Endothelial cell of umbilical vein (primary cell): ENCODE results near the gene DPP10. TPM values are rescaled to one million over a fixed set of nuclear protein-coding genes. Genes with fewer than 3 reads are reported as not detected.

Source experiments
- BruUV-seq: library from RNA; stranded (reverse); fragments of 400-500 nt; replicated peaks from 2 replicates; lab custom pipeline; 2021; lab: Mats Ljungman, UMichigan
- CTCF ChIA-PET: fragments of 300-600, 350-600 bp; sonication (Branson Sonifier 250); formaldehyde crosslinking; loops from one replicate; lab custom pipeline; 2021; ENCODE audit warnings: antibody characterized with exemption, inconsistent platforms; lab: Charles Lee
- POLR2A ChIA-PET: fragments of 300-600, 350-600 bp; sonication (Branson Sonifier 250); formaldehyde crosslinking; loops from one replicate; lab custom pipeline; 2021; ENCODE audit warnings: antibody characterized with exemption, inconsistent platforms; lab: Charles Lee
- DNase-seq: peaks from one replicate; pipeline ENCODE4 v3.0.0-alpha.2; 2011; ENCODE audit warnings: low read depth, low spot score
- FAIRE-seq: peaks from 2 replicates; lab custom pipeline; 2011; peaks lifted over from hg19 to GRCh38; lab: Jason Lieb, UNC
- H2AFZ ChIP-seq: 2 replicates; pipeline ENCODE4 v1.6.0; 2012; ENCODE audit warnings: low read depth, low read length, control low read depth, inconsistent platforms
- H3K27ac ChIP-seq: 2 replicates; pipeline ENCODE4 v1.5.1; 2011; ENCODE audit warnings: low read depth, mild to moderate bottlenecking, control low read depth, low read length, moderate library complexity; ENCODE audit not compliant: insufficient read depth
- H3K27me3 ChIP-seq, 2 experiments: 2 replicates each; pipeline versions ENCODE4 v1.6.0 to v1.6.1; 2011; ENCODE audit warnings: low read length in 2 of 2, mixed read lengths in 1 of 2; ENCODE audit not compliant: control insufficient read depth in 2 of 2, insufficient read depth in 2 of 2
- H3K36me3 ChIP-seq, 2 experiments: 2 replicates in 1 of 2; 3 replicates in 1 of 2; pipeline ENCODE4 v1.5.1; 2011; ENCODE audit warnings: low read length in 2 of 2, mild to moderate bottlenecking in 1 of 2, moderate library complexity in 1 of 2; ENCODE audit not compliant: control insufficient read depth in 2 of 2, insufficient read depth in 2 of 2; ENCODE audit errors: extremely low read depth in 1 of 2
- H3K4me1 ChIP-seq: 3 replicates; pipeline ENCODE4 v1.5.1; 2011; ENCODE audit warnings: mild to moderate bottlenecking, low read length; ENCODE audit not compliant: control insufficient read depth, insufficient read depth; ENCODE audit errors: extremely low read depth
- H3K4me2 ChIP-seq: 2 replicates; pipeline ENCODE4 v1.6.1; 2011; ENCODE audit warnings: low read length, control low read depth, mixed read lengths; ENCODE audit not compliant: insufficient read depth
- H3K4me3 ChIP-seq, 3 experiments: fragments of 200-600 bp in 1 of 3; sonication (generic), shearing (Covaris generic) in 1 of 3; replicated peaks in 1 of 3; 2 replicates each; pipeline ENCODE4 v1.5.1; 2011 to 2016; ENCODE audit warnings: control low read depth in 3 of 3, low read length in 3 of 3, mild to moderate bottlenecking in 2 of 3, inconsistent platforms in 1 of 3, low read depth in 1 of 3, moderate library complexity in 1 of 3; ENCODE audit not compliant: insufficient read depth in 1 of 3
- H3K79me2 ChIP-seq: 2 replicates; pipeline ENCODE4 v1.6.0; 2012; ENCODE audit warnings: low read length, inconsistent platforms; ENCODE audit not compliant: control insufficient read depth, insufficient read depth
- H3K9ac ChIP-seq: replicated peaks from 2 replicates; pipeline ENCODE3; 2011; ENCODE audit warnings: low read length, control low read depth; ENCODE audit not compliant: insufficient read depth; ENCODE audit errors: extremely low read depth
- H3K9me1 ChIP-seq: replicated peaks from 3 replicates; pipeline ENCODE4 v1.6.0; 2011; ENCODE audit warnings: mild to moderate bottlenecking, low read length; ENCODE audit not compliant: control insufficient read depth, insufficient read depth; ENCODE audit errors: extremely low read depth
- H3K9me3 ChIP-seq: replicated peaks from 2 replicates; pipeline ENCODE4 v1.5.1; 2012; ENCODE audit warnings: low read length, inconsistent platforms; ENCODE audit not compliant: control insufficient read depth, insufficient read depth
- H4K20me1 ChIP-seq: replicated peaks from 2 replicates; pipeline ENCODE3; 2011; ENCODE audit warnings: mild to moderate bottlenecking, low read length; ENCODE audit not compliant: control insufficient read depth, insufficient read depth; ENCODE audit errors: extremely low read depth
- CTCF ChIP-seq, 2 donors: IDR thresholded peaks; 1 replicate in 1 of 2; 2 replicates in 1 of 2; pipeline ENCODE4 v1.5.1; 2011; ENCODE audit warnings: low read length in 2 of 2, mild to moderate bottlenecking in 2 of 2, moderate library complexity in 2 of 2, control low read depth in 1 of 2, inconsistent platforms in 1 of 2, low read depth in 1 of 2; ENCODE audit not compliant: insufficient read depth in 1 of 2; ENCODE audit errors: extremely low read depth in 1 of 2
- EZH2 ChIP-seq: IDR thresholded peaks from 2 replicates; pipeline ENCODE4 v1.6.1; 2012; ENCODE audit warnings: borderline replicate concordance, low read depth, mild to moderate bottlenecking, moderate library complexity, low read length, inconsistent platforms; ENCODE audit not compliant: severe bottlenecking
- FOS ChIP-seq: IDR thresholded peaks from 2 replicates; pipeline ENCODE4 v1.6.1; 2011; ENCODE audit warnings: mild to moderate bottlenecking, low read length, moderate library complexity, borderline replicate concordance; ENCODE audit not compliant: insufficient read depth
- GATA2 ChIP-seq: IDR thresholded peaks from 2 replicates; pipeline ENCODE4 v1.7.0; 2011; ENCODE audit warnings: low read depth, mild to moderate bottlenecking, moderate library complexity, mixed read lengths, low read length; ENCODE audit not compliant: insufficient read length, insufficient read depth
- JUN ChIP-seq: IDR thresholded peaks from 2 replicates; pipeline ENCODE4 v1.6.1; 2011; ENCODE audit warnings: borderline replicate concordance, low read depth; ENCODE audit not compliant: insufficient read length, insufficient read depth
- MAX ChIP-seq: IDR thresholded peaks from 2 replicates; pipeline ENCODE4 v1.6.1; 2011; ENCODE audit not compliant: insufficient read depth, insufficient read length
- MYC ChIP-seq: IDR thresholded peaks from one replicate; pipeline ENCODE4 v1.6.1; 2011; ENCODE audit warnings: mild to moderate bottlenecking, low read depth, low read length
- POLR2A ChIP-seq: IDR thresholded peaks from 2 replicates; pipeline ENCODE4 v1.6.1; 2012; ENCODE audit warnings: low read depth, mild to moderate bottlenecking, control low read depth, low read length
- POLR2AphosphoS5 ChIP-seq: IDR thresholded peaks from 2 replicates; pipeline ENCODE4 v1.6.1; 2012; ENCODE audit warnings: low read depth, mild to moderate bottlenecking, control low read depth, low read length, moderate library complexity; ENCODE audit not compliant: insufficient read depth
- dilution Hi-C: fragments of 300-500 bp; cut with MboI; formaldehyde crosslinking; loops from one replicate; pipeline ENCODE4 v1.15.0; 2019; ENCODE audit warnings: low sequenced_read_pairs; ENCODE audit not compliant: extremely low pct_ligation_motif_present
- intact Hi-C: fragments of 100-400 bp; cut with micrococcal nuclease; formaldehyde crosslinking; loops from one replicate; pipeline ENCODE4 v1.10.0; 2022
- polyA plus RNA-seq, 4 experiments: library from polyadenylated mRNA; depleted of rRNA in 3 of 4; stranded (reverse) in 3 of 4; unstranded in 1 of 4; fragments of >200 nt; gene quantifications; 2 replicates each; pipeline versions ENCODE4 v1.2.1 to v1.2.3, GENCODE V29; 2011 to 2012; ENCODE audit warnings: missing spikeins in 1 of 4
- total RNA-seq: library from RNA; stranded (reverse); gene quantifications from 2 replicates; pipeline ENCODE4 v1.2.3, GENCODE V29; 2021

Gene DPP10
- total and polyA plus RNA-seq, 2 donors (not counting 3 experiments of a cell fraction or from before 2014, with no cell fraction given) = not detected

- H3K4me3 ChIP-seq = no peak overlapping the region
- H3K4me2 ChIP-seq = no peak overlapping the region
- no peaks in the 10 kb centered on the region for H3K9me3 ChIP-seq
- no peaks in the 10 kb centered on the region for H3K27me3 ChIP-seq
- H3K9me1 ChIP-seq = no peaks in the 10 kb centered on the region
- ChIA-PET CTCF (no interaction called here), POLR2A (no interaction called here)
- TF ChIP-seq MYC = no peak
- no peak for TF ChIP-seq EZH2
- TF ChIP-seq JUN = no peak
- TF ChIP-seq GATA2 = no peak
- TF ChIP-seq FOS = no peak
- TF ChIP-seq CTCF (IDR thresholded peaks at IDR 0.05; ENCODE audit: extremely low read depth in 1 of 2, insufficient read depth in 1 of 2, low read depth in 1 of 2, low read length in 2 of 2) = no peak
- TF ChIP-seq POLR2AphosphoS5 = no peak
- no peak for TF ChIP-seq MAX
- no peak for TF ChIP-seq POLR2A
- H3K36me3 ChIP-seq = no peaks in the 10 kb centered on the region
- H4K20me1 ChIP-seq = no peaks in the 10 kb centered on the region
- DNase-seq (no peak), FAIRE-seq (no peak)
- no TSS peak for BruUV-seq
- H3K9ac ChIP-seq = no peak overlapping the region
- dilution Hi-C loops (no loop called here), intact Hi-C loops (no loop called here)
- H3K27ac ChIP-seq = no peak overlapping the region
- H2AFZ ChIP-seq = no peak overlapping the region
- no peaks in the 10 kb centered on the region for H3K4me1 ChIP-seq
- H3K79me2 ChIP-seq = no peaks in the 10 kb centered on the region
These were observed 517.9 kb downstream of the DPP10 start for GRCh38 chr2:114960389-114960788.
